GM18907 (cell line): ENCODE data around the gene SPPL2C.

Experiments
- ATAC-seq: cut with Tn5 transposase; IDR thresholded peaks from one replicate; pipeline ENCODE4 v1.9.1; 2021; ENCODE audit warnings: mild to moderate bottlenecking, moderate library complexity; ENCODE audit not compliant: unreplicated experiment

SPPL2C gene

DNA sequence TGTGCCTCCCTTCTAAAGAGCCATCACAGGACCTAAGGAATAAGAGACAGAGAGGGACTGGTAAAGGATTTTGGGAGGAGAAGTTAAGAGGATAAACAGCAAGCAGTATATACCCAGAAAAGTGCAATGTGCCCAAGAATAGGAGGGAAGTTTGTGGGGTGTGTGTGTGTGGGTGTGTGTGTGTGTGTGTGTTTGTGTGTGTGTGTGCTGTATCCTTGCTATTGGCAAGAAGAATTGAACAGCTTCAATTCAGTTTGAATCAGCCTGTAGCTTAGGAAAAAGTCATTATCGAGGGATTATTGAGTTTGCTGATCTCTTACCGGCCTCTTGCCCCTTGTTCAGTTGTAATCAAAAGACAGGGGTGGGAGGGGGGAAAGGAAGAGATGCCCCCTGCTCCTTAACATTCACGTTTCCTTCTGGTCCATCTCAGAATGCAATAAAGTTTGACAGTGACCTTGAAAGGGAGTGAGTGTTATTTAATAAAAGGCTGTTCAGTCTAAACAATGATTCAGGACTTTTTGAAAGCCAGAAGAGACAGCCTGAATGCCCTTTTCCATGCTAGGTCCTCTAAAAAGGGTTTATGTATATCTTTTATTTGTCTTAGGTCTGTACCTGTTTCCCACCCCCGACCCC lies 25.8 kb downstream of the SPPL2C start:
- no peak for ATAC-seq

DNA sequence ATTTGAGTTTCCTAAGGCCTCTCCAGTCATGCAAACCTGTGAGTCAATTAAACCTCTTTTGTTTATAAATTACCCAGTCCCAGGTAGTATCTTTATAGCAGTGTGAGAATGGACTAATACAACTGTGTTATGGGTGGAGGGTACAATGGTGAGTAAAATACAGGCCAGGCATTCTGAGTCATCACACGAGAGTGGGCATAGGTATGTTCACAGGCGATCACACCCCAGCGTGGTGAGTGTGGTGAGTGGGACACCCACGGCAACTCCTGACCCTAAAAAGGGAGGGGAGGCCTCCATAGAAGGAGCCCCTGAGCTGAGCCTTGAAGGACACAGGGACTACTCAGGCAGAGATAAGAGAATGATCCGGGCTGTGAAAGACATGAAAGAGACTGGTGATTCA lies 27.0 kb downstream of the SPPL2C start:
- no peak for ATAC-seq

DNA sequence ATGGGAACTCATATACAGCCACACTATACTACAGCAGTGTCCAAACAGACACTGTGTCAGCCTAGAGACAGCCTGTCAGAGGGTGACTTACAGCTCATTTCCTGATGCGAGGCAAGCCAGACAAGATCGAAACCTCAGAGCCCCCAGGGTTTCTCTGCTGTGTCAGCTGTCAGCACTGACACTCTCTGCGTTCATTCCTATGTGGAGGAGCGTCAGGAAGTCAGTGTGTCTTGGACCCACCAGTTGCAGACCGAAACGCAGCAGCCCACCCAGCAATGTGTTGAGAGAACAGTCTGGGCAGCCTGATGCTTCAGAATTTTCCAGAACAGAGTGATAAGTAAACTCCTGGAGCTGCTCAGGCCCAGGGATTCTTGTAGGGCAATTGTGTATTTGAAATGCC lies 29.0 kb downstream of the SPPL2C start:
- no peak for ATAC-seq

DNA sequence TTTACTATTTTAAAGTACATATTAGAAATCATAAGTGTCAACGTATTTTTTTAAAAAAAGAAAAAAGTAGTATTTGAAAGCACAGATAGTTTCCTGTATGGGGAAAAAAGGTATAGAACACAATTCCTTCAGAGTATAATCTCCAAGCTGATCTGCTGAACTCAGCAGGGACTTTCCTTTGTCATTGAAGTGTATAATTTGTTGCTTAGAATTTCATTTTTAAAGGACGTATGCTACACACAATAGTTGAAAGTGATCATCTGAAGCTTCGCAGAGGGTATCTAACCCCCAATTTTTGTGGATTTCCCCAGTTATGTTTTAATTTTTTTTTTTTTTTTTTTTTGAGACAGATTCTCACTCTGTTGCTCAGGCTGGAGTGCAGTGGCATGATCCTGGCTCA lies 29.5 kb downstream of the SPPL2C start:
- ATAC-seq = no peak

DNA sequence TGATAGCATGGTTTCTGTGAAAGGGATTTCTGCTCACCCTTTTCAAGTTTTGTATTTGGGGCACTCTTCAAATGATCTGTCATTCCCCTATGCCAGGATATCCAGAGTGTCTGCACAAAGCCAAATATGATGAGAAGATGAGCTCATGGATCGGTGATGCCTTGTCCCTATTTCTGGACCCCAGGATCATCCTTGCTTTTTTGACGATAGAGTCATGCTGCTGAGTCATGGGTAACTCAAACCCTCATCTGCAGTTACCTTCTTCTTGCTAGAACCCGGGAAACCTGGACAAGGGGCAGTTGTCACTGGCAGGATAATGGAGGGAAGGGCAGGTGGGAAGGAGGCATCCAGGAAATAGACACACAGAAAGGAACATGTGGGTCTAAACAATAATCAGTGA lies 31.9 kb downstream of the SPPL2C start:
- ATAC-seq = no peak

DNA sequence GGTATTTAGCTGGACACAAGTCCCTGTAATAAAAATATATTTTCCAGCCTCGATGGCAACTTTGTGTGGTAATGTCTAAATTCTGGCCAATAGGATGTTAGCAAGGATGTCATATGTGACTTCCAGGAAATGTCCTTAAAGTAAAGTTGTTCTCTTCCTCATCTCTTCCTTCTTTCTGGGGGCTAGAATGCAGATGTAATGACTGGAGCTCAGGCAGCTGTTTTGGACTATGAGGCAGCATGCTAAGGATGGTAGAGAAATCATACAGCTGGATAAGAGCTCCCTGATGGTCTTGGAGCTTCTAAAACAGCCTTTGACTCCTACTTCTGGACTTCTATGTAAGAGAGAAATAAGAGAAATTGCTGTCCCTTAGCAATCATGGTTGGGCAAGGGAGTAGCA lies 32.8 kb downstream of the SPPL2C start:
- no peak for ATAC-seq

DNA sequence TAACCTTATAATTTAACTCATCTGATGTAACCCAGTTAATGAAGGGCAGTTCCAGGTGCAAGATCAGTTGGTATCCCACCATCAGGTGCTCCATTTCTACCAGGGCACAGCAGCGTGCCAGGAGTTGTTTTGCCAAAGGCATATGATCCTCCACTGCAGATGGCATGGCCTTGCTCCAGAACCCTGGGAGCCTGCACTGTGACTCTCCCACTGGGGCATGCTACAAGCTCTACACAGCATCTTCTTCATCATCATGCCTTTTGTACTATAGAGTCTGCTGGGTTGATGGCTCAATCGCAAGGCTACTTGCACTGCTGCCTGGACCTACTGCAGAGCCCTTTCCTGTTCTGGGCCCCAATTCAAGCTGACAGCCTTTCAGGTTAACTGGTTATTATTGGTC lies 38.4 kb downstream of the SPPL2C start:
- no peak for ATAC-seq

DNA sequence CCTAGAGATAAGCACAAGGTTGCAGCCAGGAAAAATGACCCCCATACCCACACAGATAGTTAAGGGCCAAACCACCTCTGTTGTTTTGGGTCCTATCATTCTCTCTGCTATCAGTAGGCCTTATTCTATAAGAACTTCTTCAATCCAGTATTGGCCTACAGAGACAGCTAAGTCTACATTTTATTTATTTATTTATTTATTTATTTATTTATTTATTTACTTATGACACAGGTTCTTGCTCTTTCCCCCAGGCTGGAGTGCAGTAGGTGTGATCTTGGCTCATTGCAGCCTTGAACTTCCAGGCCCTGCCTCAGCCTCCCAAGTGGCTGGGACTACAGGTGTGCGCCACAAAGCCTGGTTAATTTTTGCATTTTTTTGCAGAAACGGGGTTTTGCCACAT lies 42.2 kb downstream of the SPPL2C start:
- ATAC-seq = no peak

DNA sequence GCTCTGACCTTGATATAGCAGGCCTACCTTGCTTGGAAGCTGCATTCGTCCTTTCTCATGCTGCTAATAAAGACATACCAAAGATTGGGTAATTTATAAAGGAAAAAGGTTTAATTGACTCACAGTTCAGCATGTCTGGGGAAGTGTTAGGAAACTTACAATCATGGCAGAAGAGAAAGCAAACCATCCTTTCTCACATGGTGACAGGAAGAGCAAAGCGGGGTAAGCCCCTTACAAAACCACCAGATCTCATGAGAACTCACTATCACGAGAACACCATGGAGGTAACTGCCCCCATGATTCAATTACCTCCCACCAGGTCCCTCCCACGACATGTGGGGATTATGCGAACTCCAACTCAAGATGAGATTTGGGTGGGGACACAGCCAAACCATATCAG lies 43.7 kb downstream of the SPPL2C start:
- ATAC-seq = no peak

DNA sequence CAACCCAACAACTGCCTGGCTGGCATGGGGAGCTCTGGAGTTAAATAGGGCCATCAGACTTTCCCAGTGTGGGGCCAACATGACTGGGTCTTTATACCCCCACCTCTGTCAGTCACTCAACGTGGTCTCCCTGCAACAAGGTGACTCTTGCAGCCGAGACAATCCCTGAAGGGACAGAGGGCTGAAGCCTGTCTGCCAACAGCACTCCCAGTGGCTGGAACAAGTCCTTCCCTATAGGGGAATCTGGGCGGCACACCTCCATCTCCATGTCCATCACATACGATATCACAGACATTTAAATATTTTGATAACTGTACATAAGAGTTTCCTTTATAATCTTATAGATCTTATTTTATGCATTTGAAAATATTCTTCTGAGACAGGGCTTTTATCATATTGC lies 44.9 kb downstream of the SPPL2C start:
- ATAC-seq = no peak

DNA sequence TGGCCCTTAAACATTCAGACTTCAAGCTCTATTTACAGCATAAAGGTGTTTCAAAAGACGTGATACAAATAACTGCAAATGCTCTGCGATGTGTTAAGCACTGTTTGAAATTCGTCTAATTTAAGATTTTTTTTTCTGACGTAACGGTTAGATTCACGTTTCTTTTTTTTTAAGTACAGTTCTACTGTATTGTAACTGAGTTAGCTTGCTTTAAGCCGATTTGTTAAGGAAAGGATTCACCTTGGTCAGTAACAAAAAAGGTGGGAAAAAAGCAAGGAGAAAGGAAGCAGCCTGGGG lies 49.0 kb downstream of the SPPL2C start:
- ATAC-seq = no peak

DNA sequence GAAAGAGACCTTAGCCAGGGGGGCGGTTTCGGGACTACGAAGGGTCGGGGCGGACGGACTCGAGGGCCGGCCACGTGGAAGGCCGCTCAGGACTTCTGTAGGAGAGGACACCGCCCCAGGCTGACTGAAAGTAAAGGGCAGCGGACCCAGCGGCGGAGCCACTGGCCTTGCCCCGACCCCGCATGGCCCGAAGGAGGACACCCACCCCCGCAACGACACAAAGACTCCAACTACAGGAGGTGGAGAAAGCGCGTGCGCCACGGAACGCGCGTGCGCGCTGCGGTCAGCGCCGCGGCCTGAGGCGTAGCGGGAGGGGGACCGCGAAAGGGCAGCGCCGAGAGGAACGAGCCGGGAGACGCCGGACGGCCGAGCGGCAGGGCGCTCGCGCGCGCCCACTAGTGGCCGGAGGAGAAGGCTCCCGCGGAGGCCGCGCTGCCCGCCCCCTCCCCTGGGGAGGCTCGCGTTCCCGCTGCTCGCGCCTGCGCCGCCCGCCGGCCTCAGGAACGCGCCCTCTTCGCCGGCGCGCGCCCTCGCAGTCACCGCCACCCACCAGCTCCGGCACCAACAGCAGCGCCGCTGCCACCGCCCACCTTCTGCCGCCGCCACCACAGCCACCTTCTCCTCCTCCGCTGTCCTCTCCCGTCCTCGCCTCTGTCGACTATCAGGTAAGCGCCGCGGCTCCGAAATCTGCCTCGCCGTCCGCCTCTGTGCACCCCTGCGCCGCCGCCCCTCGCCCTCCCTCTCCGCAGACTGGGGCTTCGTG lies 49.5 kb downstream of the SPPL2C start, which contains the start of gene MAPT:
Gene MAPT, plus strand, starts transcription at position 533 of the 763 bp plus-strand sequence. CDS start 67,784 bp downstream, outside the sequence.
- ATAC-seq = peak; percentile 79

DNA sequence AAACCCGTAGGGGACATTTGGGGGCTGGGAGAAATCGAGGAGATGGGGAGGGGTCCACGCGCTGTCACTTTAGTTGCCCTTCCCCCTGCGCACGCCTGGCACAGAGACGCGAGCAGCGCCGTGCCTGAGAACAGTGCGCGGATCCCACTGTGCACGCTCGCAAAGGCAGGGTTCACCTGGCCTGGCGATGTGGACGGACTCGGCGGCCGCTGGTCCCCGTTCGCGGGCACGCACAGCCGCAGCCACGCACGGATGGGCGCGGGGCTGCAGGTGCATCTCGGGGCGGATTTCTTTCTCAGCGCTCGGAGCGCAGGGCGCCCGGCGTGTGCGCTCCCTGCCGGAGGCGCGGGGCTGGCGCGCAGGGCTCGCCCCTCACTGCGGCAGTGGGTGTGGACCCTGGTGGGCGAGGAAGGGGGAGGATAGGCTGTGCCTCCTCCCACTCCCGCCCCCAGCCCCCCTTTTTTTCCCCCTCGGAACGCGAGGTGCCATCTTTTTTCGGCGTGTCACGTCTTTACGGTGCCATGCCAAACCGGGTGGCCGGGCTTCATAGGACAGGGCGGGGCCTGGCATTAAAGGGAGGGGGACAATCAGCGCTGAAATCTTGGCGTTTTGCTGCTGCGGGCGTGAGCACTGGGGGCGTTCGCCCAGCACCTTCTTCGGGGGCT lies 50.8 kb downstream of the SPPL2C start:
- ATAC-seq = no peak

DNA sequence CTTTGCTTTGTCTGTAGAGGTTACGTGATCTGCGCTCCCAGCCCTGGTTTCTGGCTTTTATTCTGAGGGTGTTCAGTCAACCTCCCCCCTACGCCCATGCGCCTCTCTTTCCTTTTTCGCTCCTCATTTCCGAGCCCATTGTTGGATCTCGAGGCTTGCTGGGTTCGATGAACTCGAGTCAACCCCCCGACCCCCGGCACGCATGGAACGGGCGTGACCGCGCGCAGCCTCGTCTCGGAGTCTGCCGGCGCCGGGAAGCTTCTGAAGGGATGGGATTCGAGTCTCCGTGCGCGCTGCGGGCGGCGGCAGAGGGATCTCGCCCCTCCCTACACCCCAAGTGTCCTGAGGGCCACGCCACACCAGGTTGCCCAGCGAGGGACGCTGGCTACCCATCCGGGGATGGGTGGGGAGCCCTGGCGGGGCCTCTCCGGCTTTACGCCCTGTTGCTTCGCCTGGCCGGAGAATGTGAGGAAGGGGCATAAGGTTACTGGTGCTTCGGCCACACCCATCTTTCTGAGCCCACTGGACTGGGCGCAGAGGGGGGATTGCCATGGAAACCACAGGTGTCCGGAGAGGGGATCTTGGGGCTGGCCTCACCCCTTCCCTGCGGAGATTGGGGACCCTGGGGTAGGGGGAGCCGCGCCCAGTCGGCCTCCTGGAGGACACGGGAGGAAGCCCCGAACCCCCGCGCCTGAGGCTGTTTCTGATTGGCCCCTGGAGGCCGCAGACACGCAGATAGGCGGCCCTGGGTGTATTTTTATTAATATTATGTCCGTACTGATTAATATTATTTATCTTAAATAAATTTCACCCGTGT lies 51.5 kb downstream of the SPPL2C start:
- no peak for ATAC-seq
